Glutamatergic neuron (in vitro differentiated cells): ENCODE results near the gene STXBP6. TPM values are rescaled to one million over a fixed set of nuclear protein-coding genes. Genes with fewer than 3 reads are reported as not detected.

ENCODE experiments used
- DNase-seq: peaks from one replicate; pipeline ENCODE4 v3.0.0; 2022
- H3K27ac Mint-ChIP-seq: one replicate; pipeline ENCODE4 v1.8.0; 2020; ENCODE audit warnings: mild to moderate bottlenecking, mixed read lengths, inconsistent platforms; ENCODE audit not compliant: unreplicated experiment
- H3K27me3 Mint-ChIP-seq: one replicate; pipeline ENCODE4 v1.8.0; 2020; ENCODE audit warnings: mild to moderate bottlenecking, moderate library complexity, mixed read lengths, inconsistent platforms; ENCODE audit not compliant: unreplicated experiment
- H3K36me3 Mint-ChIP-seq: one replicate; pipeline ENCODE4 v1.8.0; 2020; ENCODE audit warnings: mild to moderate bottlenecking, mixed read lengths, inconsistent platforms; ENCODE audit not compliant: unreplicated experiment
- H3K4me1 Mint-ChIP-seq: one replicate; pipeline ENCODE4 v1.8.0; 2020; ENCODE audit warnings: mild to moderate bottlenecking, low read depth, mixed read lengths, inconsistent platforms; ENCODE audit not compliant: unreplicated experiment
- H3K4me3 Mint-ChIP-seq: one replicate; pipeline ENCODE4 v1.8.0; 2020; ENCODE audit warnings: mild to moderate bottlenecking, mixed read lengths, inconsistent platforms; ENCODE audit not compliant: unreplicated experiment
- H3K9me3 Mint-ChIP-seq: one replicate; pipeline ENCODE4 v1.8.0; 2020; ENCODE audit warnings: mild to moderate bottlenecking, moderate library complexity, mixed read lengths, inconsistent platforms; ENCODE audit not compliant: unreplicated experiment
- CTCF ChIP-seq: fragments of 200-600 bp; sonication (generic); IDR thresholded peaks from one replicate; pipeline ENCODE4 v1.5.0; 2021; ENCODE audit not compliant: partially characterized antibody, unreplicated experiment
- total RNA-seq: library from RNA; stranded (reverse); fragmentation: NEBNext Ultra II Directional; extraction: Animal tissue kit (Norgen Biotek cat#: 25700); gene quantifications from one replicate; pipeline ENCODE4 v1.2.1, GENCODE V29; 2021; ENCODE audit not compliant: unreplicated experiment

STXBP6 gene
- total RNA-seq, 1 donor from 2014 or later: 0.49 TPM

- Mint-ChIP-seq H3K36me3 (no peaks in the 10 kb centered on the region), H3K4me3 (no peak overlapping the region), H3K27me3 (peaks cover 2% of the 10 kb centered on the region), H3K9me3 (peaks cover 3% of the 10 kb centered on the region), H3K4me1 (peaks cover 24% of the 10 kb centered on the region), H3K27ac (no peak overlapping the region)
- no peak for DNase-seq
- no peak for TF ChIP-seq CTCF
Measured at GRCh38 chr14:24879661-24880386, 170.1 kb downstream of the STXBP6 start.

GRCh38 chr14:24876996-24877395, 173.0 kb downstream of the STXBP6 start:
- H3K9me3 Mint-ChIP-seq: peaks cover 3% of the 10 kb centered on the region
- H3K4me1 Mint-ChIP-seq: peaks cover 24% of the 10 kb centered on the region
- peaks cover 2% of the 10 kb centered on the region for H3K27me3 Mint-ChIP-seq
- no peak for DNase-seq
- no peak for TF ChIP-seq CTCF
- peak overlapping the region; percentile 40 for H3K4me3 Mint-ChIP-seq
- H3K36me3 Mint-ChIP-seq: no peaks in the 10 kb centered on the region
- peak overlapping the region; percentile 6 for H3K27ac Mint-ChIP-seq

- H3K9me3 Mint-ChIP-seq: peaks cover 3% of the 10 kb centered on the region
- no peaks in the 10 kb centered on the region for H3K36me3 Mint-ChIP-seq
Measured at GRCh38 chr14:24875991-24876878, 173.7 kb downstream of the STXBP6 start.

GRCh38 chr14:24875203-24875838, 174.6 kb downstream of the STXBP6 start:
- H3K36me3 Mint-ChIP-seq: no peaks in the 10 kb centered on the region
- TF ChIP-seq CTCF: no peak
- peaks cover 24% of the 10 kb centered on the region for H3K4me1 Mint-ChIP-seq
- DNase-seq: no peak
- peaks cover 2% of the 10 kb centered on the region for H3K27me3 Mint-ChIP-seq
- H3K4me3 Mint-ChIP-seq: no peak overlapping the region
- H3K27ac Mint-ChIP-seq: peak overlapping the region; percentile 49
- H3K9me3 Mint-ChIP-seq: peaks cover 3% of the 10 kb centered on the region

More at GRCh38 chr14:24875991-24876878, 173.7 kb downstream of the STXBP6 start:
- H3K4me1 Mint-ChIP-seq: peaks cover 24% of the 10 kb centered on the region
- H3K4me3 Mint-ChIP-seq: peak overlapping the region; percentile 35
- DNase-seq: no peak
- peaks cover 2% of the 10 kb centered on the region for H3K27me3 Mint-ChIP-seq
- peak overlapping the region; percentile 49 for H3K27ac Mint-ChIP-seq
- no peak for TF ChIP-seq CTCF
